ENCODE measurements around the gene RERE. TPM values are rescaled to one million over a fixed set of nuclear protein-coding genes. Genes with fewer than 3 reads are reported as not detected.
"Not testable (repeated sequence)": the region's sequence is repeated elsewhere in the genome, so short reads cannot be mapped to it uniquely, and the experiment has no call there.

RERE gene
- total and polyA plus RNA-seq, 7 donors, result 38.8 to 308 (median 99.7) TPM

- TF ChIP-seq CTCF (IDR thresholded peaks at IDR 0.05), result no peak
- Histone ChIP-seq H3K36me3 (ENCODE audit: insufficient read depth in 1 of 2, low read depth in 1 of 2) (no peaks in the 10 kb centered on the region), H3K4me3 (no peak overlapping the region), H3K9me3 (no peaks in the 10 kb centered on the region), H3K4me1 (peaks cover 96% of the 10 kb centered on the region), H3K27me3 (ENCODE audit: insufficient read depth in 3 of 3, low read length in 2 of 3) (no peaks in the 10 kb centered on the region), H3K27ac (peak overlapping the region; percentile 86)
- intact Hi-C loops (cut with DNase I), result no loop called here
- no peak for DNase-seq
- WGBS, 3 donors, result 43 to 71% (median 55%) methylated on average over 15 of the region's 15 CpGs
- ATAC-seq, result peak in 2 of 4 donors; percentile 4 to 9
Observed at GRCh38 chr1:8382608-8383505, 434.6 kb downstream of the RERE start.

GRCh38 chr1:8382051-8382505 is 435.4 kb downstream of the RERE start:
- ATAC-seq (no peak), DNase-seq (no peak)
- H3K4me3 ChIP-seq, result no peak overlapping the region
- H3K27me3 ChIP-seq (ENCODE audit: insufficient read depth in 3 of 3, low read length in 2 of 3), result no peaks in the 10 kb centered on the region
- H3K4me1 ChIP-seq, result peaks cover 98% of the 10 kb centered on the region
- no peaks in the 10 kb centered on the region for H3K9me3 ChIP-seq
- no peaks in the 10 kb centered on the region for H3K36me3 ChIP-seq (ENCODE audit: insufficient read depth in 1 of 2, low read depth in 1 of 2)
- intact Hi-C loops (cut with DNase I), result no loop called here
- TF ChIP-seq CTCF (IDR thresholded peaks at IDR 0.05), result no peak
- peak overlapping the region; percentile 86 for H3K27ac ChIP-seq
- 62 to 75% (median 62%) methylated on average over 9 of the region's 9 CpGs for WGBS, 3 donors

- intact Hi-C loops (cut with DNase I), result no loop called here
- Histone ChIP-seq H3K36me3 (ENCODE audit: insufficient read depth in 1 of 2, low read depth in 1 of 2) (no peaks in the 10 kb centered on the region), H3K27me3 (ENCODE audit: insufficient read depth in 3 of 3, low read length in 2 of 3) (no peaks in the 10 kb centered on the region), H3K4me1 (peaks cover 98% of the 10 kb centered on the region), H3K27ac (peak overlapping the region; percentile 86), H3K4me3 (no peak overlapping the region), H3K9me3 (no peaks in the 10 kb centered on the region)
- no peak for ATAC-seq
- TF ChIP-seq CTCF (IDR thresholded peaks at IDR 0.05), result no peak
- WGBS, 3 donors, result 36 to 55% (median 40%) methylated on average over 8 of the region's 8 CpGs
- no peak for DNase-seq
Observed at GRCh38 chr1:8381618-8382017, 435.8 kb downstream of the RERE start.

GRCh38 chr1:8380310-8380709 is 437.1 kb downstream of the RERE start:
- H3K4me3 ChIP-seq; ATAC-seq; intact Hi-C loops (cut with DNase I); H3K36me3 ChIP-seq (ENCODE audit: insufficient read depth in 1 of 2, low read depth in 1 of 2); H3K27me3 ChIP-seq (ENCODE audit: insufficient read depth in 3 of 3, low read length in 2 of 3); DNase-seq; H3K9me3 ChIP-seq: not testable (repeated sequence)
- H3K4me1 ChIP-seq, result peaks cover 98% of the 10 kb centered on the region
- H3K27ac ChIP-seq, result peak overlapping the region; percentile 86
- WGBS, 3 donors, result 36 to 50% (median 42%) methylated on average over 6 of the region's 6 CpGs

- no peak for TF ChIP-seq CTCF (IDR thresholded peaks at IDR 0.05)
- ATAC-seq (peak in 1 of 4 donors; percentile 7), DNase-seq (no peak)
- Histone ChIP-seq H3K27ac (peak overlapping the region; percentile 86), H3K9me3 (no peaks in the 10 kb centered on the region), H3K36me3 (ENCODE audit: insufficient read depth in 1 of 2, low read depth in 1 of 2) (no peaks in the 10 kb centered on the region), H3K4me1 (peaks cover 98% of the 10 kb centered on the region), H3K27me3 (ENCODE audit: insufficient read depth in 3 of 3, low read length in 2 of 3) (no peaks in the 10 kb centered on the region), H3K4me3 (no peak overlapping the region)
- intact Hi-C loops (cut with DNase I), result no loop called here
- WGBS, 3 donors, result 69 to 76% (median 75%) methylated on average over 14 of the region's 14 CpGs
Observed at GRCh38 chr1:8379513-8380186, 437.8 kb downstream of the RERE start.
